OCI-LY7 (cell line): ENCODE results near the gene NTNG2. TPM values are rescaled to one million over a fixed set of nuclear protein-coding genes. Genes with fewer than 3 reads are reported as not detected.

Source experiments
- BruUV-seq: library from RNA; stranded (reverse); fragments of 400-500 nt; replicated peaks from 2 replicates; lab custom pipeline; 2021; lab: Mats Ljungman, UMichigan
- CTCF ChIA-PET: fragments of 300-600 bp; sonication (Branson Sonifier 250); formaldehyde crosslinking; loops from one replicate; lab custom pipeline; 2022; ENCODE audit warnings: antibody characterized with exemption; ENCODE audit not compliant: unreplicated experiment; lab: Charles Lee
- POLR2A ChIA-PET: fragments of 300-600 bp; sonication (Branson Sonifier 250); formaldehyde crosslinking; loops from one replicate; lab custom pipeline; 2022; ENCODE audit warnings: antibody characterized with exemption; lab: Charles Lee
- DNase-seq: peaks from one replicate; pipeline ENCODE4 v3.0.0-alpha.2; 2015; ENCODE audit warnings: low spot score
- H2AFZ ChIP-seq: fragments of 200-600 bp; sonication (generic), shearing (Covaris generic); 2 replicates; pipeline ENCODE4 v1.6.1; 2014; ENCODE audit warnings: mild to moderate bottlenecking, antibody characterized with exemption, low read length, moderate library complexity
- H3K27ac ChIP-seq: fragments of 200-600 bp; sonication (generic); 2 replicates; pipeline ENCODE4 v1.5.1; 2014; ENCODE audit warnings: mixed run types, low read depth, mild to moderate bottlenecking, moderate library complexity, low read length, inconsistent platforms; ENCODE audit not compliant: poor library complexity, severe bottlenecking
- H3K36me3 ChIP-seq: fragments of 200-600 bp; sonication (generic); 2 replicates; pipeline ENCODE4 v1.6.1; 2014; ENCODE audit warnings: mild to moderate bottlenecking, antibody characterized with exemption, low read length, moderate library complexity, mixed read lengths; ENCODE audit not compliant: insufficient read depth
- H3K4me1 ChIP-seq: fragments of 200-600 bp; sonication (generic); 2 replicates; pipeline ENCODE4 v1.5.1; 2014; ENCODE audit warnings: mild to moderate bottlenecking, low read length; ENCODE audit not compliant: insufficient read depth, poor library complexity, severe bottlenecking
- H3K4me2 ChIP-seq: fragments of 200-600 bp; sonication (generic); 2 replicates; pipeline ENCODE4 v1.6.1; 2014; ENCODE audit warnings: mild to moderate bottlenecking, low read length
- H3K4me3 ChIP-seq: fragments of 200-600 bp; sonication (generic); 2 replicates; pipeline ENCODE4 v1.5.1; 2014; ENCODE audit warnings: mild to moderate bottlenecking, low read depth, low read length; ENCODE audit not compliant: poor library complexity, severe bottlenecking
- H3K79me2 ChIP-seq: fragments of 200-600 bp; sonication (generic); 2 replicates; pipeline ENCODE4 v1.6.1; 2016; ENCODE audit warnings: low read depth, mild to moderate bottlenecking, low read length, moderate library complexity, mixed read lengths; ENCODE audit not compliant: insufficient read depth
- H3K9me2 ChIP-seq: fragments of 200-600 bp; sonication (generic); 2 replicates; pipeline ENCODE4 v1.6.1; 2016; ENCODE audit warnings: mild to moderate bottlenecking, low read length, mixed read lengths; ENCODE audit not compliant: insufficient read depth
- H3K9me3 ChIP-seq: fragments of 200-600 bp; sonication (generic); 2 replicates; pipeline ENCODE4 v1.6.1; 2014; ENCODE audit warnings: mild to moderate bottlenecking, mixed run types, low read length, mixed read lengths
- H4K20me1 ChIP-seq: fragments of 200-600 bp; sonication (generic); 2 replicates; pipeline ENCODE4 v1.6.1; 2014; ENCODE audit warnings: mild to moderate bottlenecking, antibody characterized with exemption, low read length, moderate library complexity, mixed read lengths; ENCODE audit not compliant: insufficient read depth
- EZH2phosphoT487 ChIP-seq: fragments of 200-600 bp; sonication (generic); IDR thresholded peaks from 2 replicates; pipeline ENCODE4 v1.6.1; 2018; ENCODE audit warnings: low read depth, borderline replicate concordance, mild to moderate bottlenecking, mixed run types, antibody characterized with exemption, low read length, moderate library complexity, mixed read lengths
- intact Hi-C: fragments of 100-400 bp; cut with micrococcal nuclease; formaldehyde crosslinking; loops from one replicate; pipeline ENCODE4 v1.10.0; 2022; ENCODE audit not compliant: unreplicated experiment
- total RNA-seq, 2 experiments: library from RNA; depleted of rRNA in 1 of 2; stranded (reverse); fragments of >200 nt in 1 of 2; shearing (Covaris generic) in 1 of 2; gene quantifications; 2 replicates each; pipeline ENCODE4 v1.2.3, GENCODE V29; 2014 to 2022
- TF ChIP-seq, protein P1 (sequence below): fragments of 200-600 bp; sonication (generic); conservative IDR thresholded peaks from 2 replicates; pipeline ENCODE4 v1.5.1; 2014; ENCODE audit warnings: mild to moderate bottlenecking, antibody characterized with exemption, low read length, moderate library complexity, mixed read lengths

The NTNG2 gene
- total RNA-seq, 2 experiments from 2014 or later, result 3.2 to 7.5 TPM

GRCh38 chr9:132176338-132176737 lies 14.5 kb downstream of the NTNG2 start:
- H3K4me2 ChIP-seq, result no peak overlapping the region
- no peaks in the 10 kb centered on the region for H3K9me3 ChIP-seq
- no peak for DNase-seq
- no peaks in the 10 kb centered on the region for H4K20me1 ChIP-seq
- H3K36me3 ChIP-seq, result no peaks in the 10 kb centered on the region
- TF ChIP-seq, protein P1, sequence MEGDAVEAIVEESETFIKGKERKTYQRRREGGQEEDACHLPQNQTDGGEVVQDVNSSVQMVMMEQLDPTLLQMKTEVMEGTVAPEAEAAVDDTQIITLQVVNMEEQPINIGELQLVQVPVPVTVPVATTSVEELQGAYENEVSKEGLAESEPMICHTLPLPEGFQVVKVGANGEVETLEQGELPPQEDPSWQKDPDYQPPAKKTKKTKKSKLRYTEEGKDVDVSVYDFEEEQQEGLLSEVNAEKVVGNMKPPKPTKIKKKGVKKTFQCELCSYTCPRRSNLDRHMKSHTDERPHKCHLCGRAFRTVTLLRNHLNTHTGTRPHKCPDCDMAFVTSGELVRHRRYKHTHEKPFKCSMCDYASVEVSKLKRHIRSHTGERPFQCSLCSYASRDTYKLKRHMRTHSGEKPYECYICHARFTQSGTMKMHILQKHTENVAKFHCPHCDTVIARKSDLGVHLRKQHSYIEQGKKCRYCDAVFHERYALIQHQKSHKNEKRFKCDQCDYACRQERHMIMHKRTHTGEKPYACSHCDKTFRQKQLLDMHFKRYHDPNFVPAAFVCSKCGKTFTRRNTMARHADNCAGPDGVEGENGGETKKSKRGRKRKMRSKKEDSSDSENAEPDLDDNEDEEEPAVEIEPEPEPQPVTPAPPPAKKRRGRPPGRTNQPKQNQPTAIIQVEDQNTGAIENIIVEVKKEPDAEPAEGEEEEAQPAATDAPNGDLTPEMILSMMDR, result no peak
- no peak for TF ChIP-seq EZH2phosphoT487
- intact Hi-C loops, result no loop called here
- H2AFZ ChIP-seq, result no peak overlapping the region
- no peak overlapping the region for H3K27ac ChIP-seq
- ChIA-PET POLR2A (no interaction called here), CTCF (no interaction called here)
- H3K9me2 ChIP-seq, result no peaks in the 10 kb centered on the region
- no peaks in the 10 kb centered on the region for H3K4me1 ChIP-seq
- no TSS peak for BruUV-seq
- H3K79me2 ChIP-seq, result no peaks in the 10 kb centered on the region
- H3K4me3 ChIP-seq, result no peak overlapping the region

- Histone ChIP-seq H3K27ac (no peak overlapping the region), H4K20me1 (no peaks in the 10 kb centered on the region; the same call in 1 of the 2 replicates), H3K4me1 (no peaks in the 10 kb centered on the region), H3K36me3 (no peaks in the 10 kb centered on the region), H3K9me2 (no peaks in the 10 kb centered on the region), H3K79me2 (no peaks in the 10 kb centered on the region), H3K9me3 (no peaks in the 10 kb centered on the region), H3K4me3 (no peak overlapping the region), H3K4me2 (no peak overlapping the region), H2AFZ (no peak overlapping the region)
- DNase-seq, result no peak
- POLR2A ChIA-PET, result interaction anchor here (0.6 to 0.8 kb wide), 2 partner anchors 38 to 126 kb away, joined by 3 to 5 read pairs; no protein-coding TSS in a partner anchor
- BruUV-seq, result no TSS peak
- TF ChIP-seq, protein P1, result no peak
- no peak for TF ChIP-seq EZH2phosphoT487
- CTCF ChIA-PET, result interaction anchor here (1.0 kb wide), 1 partner anchor 12 kb away, joined by 4 read pairs; no protein-coding TSS in a partner anchor
- intact Hi-C loops, result no loop called here
Measured at GRCh38 chr9:132181796-132182313, 20.0 kb downstream of the NTNG2 start.

- no TSS peak for BruUV-seq
- intact Hi-C loops, result no loop called here
- H2AFZ ChIP-seq, result no peak overlapping the region
- H3K4me3 ChIP-seq, result no peak overlapping the region
- no peak overlapping the region for H3K27ac ChIP-seq
- H3K9me3 ChIP-seq, result no peaks in the 10 kb centered on the region
- TF ChIP-seq, protein P1, result no peak
- no peak for DNase-seq
- H4K20me1 ChIP-seq, result no peaks in the 10 kb centered on the region; the same call in 1 of the 2 replicates
- no peak overlapping the region for H3K4me2 ChIP-seq
- H3K36me3 ChIP-seq, result no peaks in the 10 kb centered on the region
- no peaks in the 10 kb centered on the region for H3K9me2 ChIP-seq
- H3K4me1 ChIP-seq, result no peaks in the 10 kb centered on the region
- H3K79me2 ChIP-seq, result no peaks in the 10 kb centered on the region
- ChIA-PET CTCF (interaction anchor here (1.0 kb wide), 1 partner anchor 13 kb away, joined by 4 read pairs; no protein-coding TSS in a partner anchor), POLR2A (no interaction called here)
Measured at GRCh38 chr9:132182314-132183091, 20.6 kb downstream of the NTNG2 start.
